ENCODE results near the gene FGD2. TPM values are rescaled to one million over a fixed set of nuclear protein-coding genes. Genes with fewer than 3 reads are reported as not detected.

The FGD2 gene
- total RNA-seq, 2 experiments from 2014 or later, result 1.4 to 1.6 TPM

DNA sequence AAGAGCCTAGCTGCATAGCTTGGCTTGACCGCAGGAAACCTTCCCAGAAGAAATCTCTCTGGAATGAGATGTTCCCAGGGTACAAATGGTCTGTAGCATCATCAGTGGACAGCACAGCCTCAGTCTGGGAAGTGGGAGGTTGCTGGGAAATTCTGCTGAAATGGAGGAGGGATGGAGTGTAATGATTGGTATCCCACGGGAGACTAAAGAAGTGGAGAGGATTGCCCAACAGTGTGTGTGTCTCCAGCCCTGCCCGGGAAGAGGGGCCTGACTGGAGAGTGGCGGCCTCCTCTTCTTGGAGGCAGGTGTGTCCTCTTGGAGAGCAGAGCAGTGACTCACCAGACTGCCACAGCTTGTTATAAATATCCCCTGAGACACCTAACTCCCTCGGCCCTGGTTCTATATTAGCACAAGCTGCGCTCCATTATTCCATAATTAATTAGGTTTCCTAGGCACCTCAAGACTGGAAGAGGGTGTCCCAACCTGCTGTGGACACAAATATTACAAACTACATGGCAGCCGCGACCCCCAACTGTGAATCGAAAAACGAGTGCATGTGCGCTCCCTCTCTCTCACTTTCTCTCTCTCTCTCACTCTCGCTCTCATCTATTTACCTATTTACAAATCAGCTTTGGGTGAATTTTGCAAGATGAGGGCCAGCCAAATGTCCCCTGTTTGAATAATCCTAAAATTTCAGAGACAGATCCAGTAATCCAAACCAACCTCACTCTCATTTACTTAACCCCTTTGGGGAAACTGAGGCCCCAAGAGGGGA, 68.8 kb downstream of the FGD2 start:
- Mint-ChIP-seq H3K4me3 (no peak overlapping the region), H3K27me3 (no peaks in the 10 kb centered on the region), H3K36me3 (ENCODE audit: low read depth) (no peaks in the 10 kb centered on the region), H3K9me3 (no peaks in the 10 kb centered on the region), H3K4me1 (ENCODE audit: low read depth) (peaks cover 13% of the 10 kb centered on the region), H3K27ac (no peak overlapping the region)
- TF ChIP-seq, protein P1, sequence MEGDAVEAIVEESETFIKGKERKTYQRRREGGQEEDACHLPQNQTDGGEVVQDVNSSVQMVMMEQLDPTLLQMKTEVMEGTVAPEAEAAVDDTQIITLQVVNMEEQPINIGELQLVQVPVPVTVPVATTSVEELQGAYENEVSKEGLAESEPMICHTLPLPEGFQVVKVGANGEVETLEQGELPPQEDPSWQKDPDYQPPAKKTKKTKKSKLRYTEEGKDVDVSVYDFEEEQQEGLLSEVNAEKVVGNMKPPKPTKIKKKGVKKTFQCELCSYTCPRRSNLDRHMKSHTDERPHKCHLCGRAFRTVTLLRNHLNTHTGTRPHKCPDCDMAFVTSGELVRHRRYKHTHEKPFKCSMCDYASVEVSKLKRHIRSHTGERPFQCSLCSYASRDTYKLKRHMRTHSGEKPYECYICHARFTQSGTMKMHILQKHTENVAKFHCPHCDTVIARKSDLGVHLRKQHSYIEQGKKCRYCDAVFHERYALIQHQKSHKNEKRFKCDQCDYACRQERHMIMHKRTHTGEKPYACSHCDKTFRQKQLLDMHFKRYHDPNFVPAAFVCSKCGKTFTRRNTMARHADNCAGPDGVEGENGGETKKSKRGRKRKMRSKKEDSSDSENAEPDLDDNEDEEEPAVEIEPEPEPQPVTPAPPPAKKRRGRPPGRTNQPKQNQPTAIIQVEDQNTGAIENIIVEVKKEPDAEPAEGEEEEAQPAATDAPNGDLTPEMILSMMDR (IDR thresholded peaks at IDR 0.05), result no peak
- CTCF ChIA-PET, result no interaction called here
- POLR2A ChIA-PET, result no interaction called here
- intact Hi-C loops (cut with micrococcal nuclease), result no loop called here
- DNase-seq (no peak), ATAC-seq (no peak)

DNA sequence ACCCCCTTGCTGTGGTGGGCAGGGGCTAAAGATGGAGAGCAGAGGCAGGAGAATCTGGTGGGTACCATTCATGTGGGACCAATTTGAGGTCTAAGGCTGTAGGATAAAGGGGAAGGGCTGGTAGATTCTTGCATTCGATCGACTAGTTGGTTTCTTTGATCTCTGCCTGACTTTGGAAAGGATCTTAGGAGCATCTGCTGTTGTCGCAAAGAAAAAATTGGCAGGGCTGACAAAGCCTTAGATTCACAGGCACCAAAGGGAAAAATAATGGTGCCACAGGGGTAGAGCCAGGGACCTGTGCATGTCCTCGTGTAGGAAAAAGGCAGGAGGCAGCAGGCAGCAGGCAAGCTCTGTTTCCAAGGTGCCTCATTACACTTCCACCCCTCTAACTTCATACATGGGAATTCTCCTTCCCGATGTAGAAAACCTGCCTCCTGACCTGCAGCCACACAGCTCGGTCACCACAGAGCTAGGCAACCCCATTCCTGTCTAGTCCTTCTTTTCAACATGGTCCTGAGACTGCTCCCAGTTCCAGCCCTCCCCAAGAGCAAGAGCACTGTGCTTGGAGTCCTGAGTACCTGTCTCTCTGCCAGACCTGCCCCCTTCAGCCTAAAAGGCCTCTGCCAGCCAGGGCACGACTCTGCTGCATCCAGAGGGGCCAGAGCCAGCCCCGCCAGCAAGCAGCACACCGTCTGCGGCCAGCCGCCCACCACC, 71.9 kb downstream of the FGD2 start:
- ATAC-seq (no peak), DNase-seq (no peak)
- no peaks in the 10 kb centered on the region for H3K36me3 Mint-ChIP-seq (ENCODE audit: low read depth)
- TF ChIP-seq, protein P1 (IDR thresholded peaks at IDR 0.05), result no peak
- H3K9me3 Mint-ChIP-seq, result no peaks in the 10 kb centered on the region
- H3K27ac Mint-ChIP-seq, result no peak overlapping the region
- ChIA-PET CTCF (no interaction called here), POLR2A (no interaction called here)
- intact Hi-C loops (cut with micrococcal nuclease), result no loop called here
- peaks cover 4% of the 10 kb centered on the region for H3K4me1 Mint-ChIP-seq (ENCODE audit: low read depth)
- no peaks in the 10 kb centered on the region for H3K27me3 Mint-ChIP-seq
- H3K4me3 Mint-ChIP-seq, result no peak overlapping the region

DNA sequence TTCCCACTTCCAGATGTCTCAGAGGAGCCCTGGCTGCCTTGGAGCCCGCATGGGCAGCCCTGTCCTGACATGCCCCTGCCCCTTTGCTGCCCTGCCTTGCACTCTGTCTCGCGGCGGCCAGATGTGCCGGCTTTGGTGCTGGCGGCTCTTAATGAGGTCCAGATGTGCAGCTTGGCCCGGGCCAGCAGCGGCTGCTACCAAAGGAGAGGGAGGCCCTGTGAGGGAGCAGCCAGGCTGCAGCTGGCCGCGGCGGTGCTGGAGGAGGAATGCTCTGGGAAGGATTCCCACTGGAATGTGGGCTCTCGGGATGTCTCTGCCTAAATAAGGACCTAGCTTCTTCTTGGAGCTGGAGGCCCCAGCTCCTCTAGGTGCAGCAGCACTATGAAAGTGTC, 72.4 kb downstream of the FGD2 start:
- no peaks in the 10 kb centered on the region for H3K9me3 Mint-ChIP-seq
- DNase-seq (no peak), ATAC-seq (no peak)
- no peaks in the 10 kb centered on the region for H3K4me1 Mint-ChIP-seq (ENCODE audit: low read depth)
- ChIA-PET POLR2A (no interaction called here), CTCF (no interaction called here)
- no peak overlapping the region for H3K27ac Mint-ChIP-seq
- H3K27me3 Mint-ChIP-seq, result no peaks in the 10 kb centered on the region
- no peak overlapping the region for H3K4me3 Mint-ChIP-seq
- H3K36me3 Mint-ChIP-seq (ENCODE audit: low read depth), result no peaks in the 10 kb centered on the region
- intact Hi-C loops (cut with micrococcal nuclease), result no loop called here
- TF ChIP-seq, protein P1 (IDR thresholded peaks at IDR 0.05), result no peak

Other genes starting within 250 kb of the FGD2 start
- gene CPNE5, start 166.2 kb upstream of the FGD2 start, total RNA-seq, result 1 to 10 TPM in 1 of 2 experiments, under 1 TPM in 1; 0.69 to 1.2 TPM
- gene PPIL1, start 130.9 kb upstream of the FGD2 start, total RNA-seq, result 10 to 100 TPM; 34.5 to 35.6 TPM
- 10 to 100 TPM; 24.7 to 29.8 TPM for gene C6orf89, start 119.7 kb upstream of the FGD2 start, total RNA-seq
- not detected for gene PI16, start 50.9 kb upstream of the FGD2 start, total RNA-seq
- gene MTCH1, start 19.5 kb upstream of the FGD2 start, total RNA-seq, result 100 to 1,000 TPM in 1 of 2 experiments, 10 to 100 TPM in 1; 96.5 to 100 TPM
- 100 to 1,000 TPM; 293 to 305 TPM for gene PIM1, start 164.5 kb downstream of the FGD2 start, total RNA-seq